GM13977 (cell line): ENCODE data around the gene MYH14.

Source experiments
- DNase-seq: peaks from one replicate; pipeline ENCODE4 v3.0.0; 2012; ENCODE audit warnings: low spot score
- in situ Hi-C: fragments of 300-500 bp; cut with MboI; formaldehyde crosslinking; loops from one replicate; pipeline ENCODE4 v1.12.0; 2022; ENCODE audit warnings: low sequenced_read_pairs, low pct_unique_long_range_greater_than_20kb, mixed read lengths, inconsistent platforms; ENCODE audit not compliant: unreplicated experiment
- TF ChIP-seq, protein P1 (sequence below): IDR thresholded peaks from 2 replicates; pipeline ENCODE4 v1.5.1; 2012; ENCODE audit warnings: mild to moderate bottlenecking, control low read depth; ENCODE audit not compliant: insufficient read depth; ENCODE audit errors: extremely low read depth, missing control alignments

MYH14 gene

DNA sequence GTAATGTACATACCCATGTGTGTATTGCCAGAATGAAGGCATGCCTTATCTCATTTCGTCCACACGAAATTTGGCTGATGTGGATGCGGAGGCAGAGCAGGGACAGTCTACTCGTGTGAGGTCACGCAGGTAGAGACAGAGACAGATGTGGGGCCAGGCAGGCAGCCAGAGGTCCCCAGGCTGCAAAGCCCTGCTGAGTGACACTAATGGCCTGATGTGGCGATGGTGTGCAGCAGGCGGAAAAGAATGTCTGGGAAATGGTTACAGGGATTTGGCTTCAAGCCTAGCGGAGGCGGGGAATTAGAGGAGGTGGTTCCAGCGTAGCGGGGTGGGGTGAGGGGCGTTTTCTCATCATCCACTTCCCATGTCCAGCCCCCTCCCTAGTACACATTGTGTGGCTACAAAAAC lies 36.1 kb upstream of the MYH14 start:
- DNase-seq = no peak
- TF ChIP-seq, protein P1, sequence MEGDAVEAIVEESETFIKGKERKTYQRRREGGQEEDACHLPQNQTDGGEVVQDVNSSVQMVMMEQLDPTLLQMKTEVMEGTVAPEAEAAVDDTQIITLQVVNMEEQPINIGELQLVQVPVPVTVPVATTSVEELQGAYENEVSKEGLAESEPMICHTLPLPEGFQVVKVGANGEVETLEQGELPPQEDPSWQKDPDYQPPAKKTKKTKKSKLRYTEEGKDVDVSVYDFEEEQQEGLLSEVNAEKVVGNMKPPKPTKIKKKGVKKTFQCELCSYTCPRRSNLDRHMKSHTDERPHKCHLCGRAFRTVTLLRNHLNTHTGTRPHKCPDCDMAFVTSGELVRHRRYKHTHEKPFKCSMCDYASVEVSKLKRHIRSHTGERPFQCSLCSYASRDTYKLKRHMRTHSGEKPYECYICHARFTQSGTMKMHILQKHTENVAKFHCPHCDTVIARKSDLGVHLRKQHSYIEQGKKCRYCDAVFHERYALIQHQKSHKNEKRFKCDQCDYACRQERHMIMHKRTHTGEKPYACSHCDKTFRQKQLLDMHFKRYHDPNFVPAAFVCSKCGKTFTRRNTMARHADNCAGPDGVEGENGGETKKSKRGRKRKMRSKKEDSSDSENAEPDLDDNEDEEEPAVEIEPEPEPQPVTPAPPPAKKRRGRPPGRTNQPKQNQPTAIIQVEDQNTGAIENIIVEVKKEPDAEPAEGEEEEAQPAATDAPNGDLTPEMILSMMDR = no peak
- in situ Hi-C loops = no loop called here

DNA sequence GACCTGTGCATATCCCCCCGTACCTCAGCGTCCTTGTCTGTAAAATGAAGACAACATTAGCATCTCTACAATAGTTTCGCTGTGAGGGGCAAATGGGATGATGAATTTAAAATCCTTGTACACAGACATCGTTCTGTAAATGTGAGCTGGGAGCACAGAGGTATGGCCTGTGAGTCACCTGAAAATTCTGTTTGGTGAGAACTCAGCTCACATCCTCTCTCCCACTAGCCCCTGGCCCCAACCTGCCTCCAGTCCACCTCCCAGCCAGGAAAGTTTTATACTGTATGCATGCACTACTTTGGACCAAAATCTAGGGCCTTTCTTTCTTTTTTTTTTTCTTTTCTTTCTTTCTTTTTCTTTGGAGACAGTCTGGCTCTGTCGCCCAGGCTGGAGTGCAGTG lies 31.7 kb upstream of the MYH14 start:
- TF ChIP-seq, protein P1 = no peak
- in situ Hi-C loops = no loop called here
- DNase-seq = no peak

DNA sequence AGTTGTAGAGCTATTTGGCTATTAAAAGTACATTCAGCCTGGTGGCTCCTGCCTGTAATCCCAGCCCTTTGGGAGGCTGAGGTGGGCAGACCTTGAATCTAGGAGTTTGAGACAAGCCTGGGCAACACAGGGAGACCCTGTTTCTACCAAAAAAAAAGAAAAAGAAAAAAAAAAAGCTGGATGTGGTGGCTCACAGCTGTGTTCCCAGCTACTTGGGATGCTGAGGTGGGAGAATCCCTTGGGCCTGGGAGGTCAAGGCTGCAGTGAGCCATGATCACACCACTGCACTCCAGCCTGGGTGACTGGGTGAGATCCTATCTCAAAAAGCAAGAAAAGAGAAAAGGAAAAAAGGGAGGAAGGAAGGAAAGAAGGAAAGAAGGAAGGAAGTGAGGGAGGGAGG lies 30.7 kb upstream of the MYH14 start:
- no peak for DNase-seq
- in situ Hi-C loops = no loop called here
- TF ChIP-seq, protein P1 = no peak

DNA sequence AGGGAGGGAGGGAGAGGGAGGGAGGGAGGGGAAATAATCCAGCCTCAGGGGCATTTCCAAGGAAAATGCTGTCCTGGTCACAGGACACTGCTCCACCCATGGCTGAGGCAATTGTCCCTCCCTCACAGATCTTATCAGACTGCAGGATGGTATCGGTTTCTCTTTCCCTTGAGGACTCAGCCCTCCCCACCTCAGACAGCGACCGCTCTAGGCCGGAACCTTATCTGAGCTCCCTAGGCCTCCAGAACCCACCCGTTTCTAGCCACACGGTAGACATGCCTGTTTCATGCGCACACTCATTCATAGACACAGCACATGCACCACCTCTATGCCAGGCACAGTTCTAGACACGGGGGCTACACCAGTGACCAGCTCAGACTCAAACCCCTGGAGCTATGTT lies 30.3 kb upstream of the MYH14 start:
- in situ Hi-C loops = no loop called here
- TF ChIP-seq, protein P1 = no peak
- DNase-seq = peak; percentile 49

DNA sequence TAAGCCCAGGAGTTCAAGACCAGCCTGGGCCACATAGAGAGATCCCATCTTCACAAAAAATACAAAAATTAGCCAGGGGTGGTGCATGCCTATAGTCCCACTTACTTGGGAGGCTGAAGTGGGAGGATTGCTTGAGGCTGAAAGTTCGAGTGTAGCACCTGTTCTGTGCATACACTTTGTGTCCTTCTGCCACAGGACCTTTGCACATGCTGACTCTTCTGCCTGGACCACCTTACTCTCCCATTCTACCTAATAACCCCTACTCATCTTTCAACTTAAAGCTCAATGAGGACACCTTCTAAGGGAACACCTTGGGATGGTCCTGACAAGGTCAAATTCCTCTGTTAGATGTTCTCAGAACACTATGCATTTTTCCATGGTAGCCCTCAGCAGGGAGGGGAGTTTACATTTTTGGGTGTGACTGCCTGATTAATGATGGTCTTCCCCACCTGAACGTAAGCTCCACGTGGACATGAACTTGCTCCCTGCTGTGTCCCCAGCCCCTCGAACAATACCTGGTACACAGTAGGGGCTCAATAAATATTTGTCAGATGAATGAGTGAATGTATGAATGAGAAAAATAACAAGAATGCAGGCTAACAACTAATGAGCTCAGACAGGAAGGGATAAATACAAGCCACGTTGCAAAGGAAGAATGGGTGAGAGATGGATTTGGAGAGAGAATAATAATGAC lies 29.2 kb upstream of the MYH14 start:
- no peak for DNase-seq
- TF ChIP-seq, protein P1 = no peak
- in situ Hi-C loops = no loop called here

DNA sequence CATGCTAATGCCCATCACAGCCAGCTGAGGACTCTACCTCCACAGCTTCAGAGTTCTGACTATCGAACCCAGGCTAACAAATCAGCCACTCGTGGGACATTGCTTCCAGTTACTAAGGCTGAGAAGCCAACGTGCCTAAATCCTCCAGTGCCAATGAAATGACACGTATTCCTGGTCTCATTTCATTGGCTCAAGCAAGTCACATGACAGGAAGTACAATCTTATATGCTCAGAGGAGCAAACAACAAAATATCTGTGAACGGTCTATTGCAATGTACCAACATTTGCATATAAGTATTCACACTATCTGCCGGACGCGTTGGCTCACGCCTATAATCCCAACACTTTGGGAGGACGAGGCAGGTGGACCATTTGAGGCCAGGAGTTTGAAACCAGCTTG lies 27.5 kb upstream of the MYH14 start:
- TF ChIP-seq, protein P1 = no peak
- DNase-seq = no peak
- in situ Hi-C loops = no loop called here
